ENCODE data around the gene HSPA1A.
"Not testable (repeated sequence)": the region's sequence is repeated elsewhere in the genome, so short reads cannot be mapped to it uniquely, and the experiment has no call there.

HSPA1A gene

DNA sequence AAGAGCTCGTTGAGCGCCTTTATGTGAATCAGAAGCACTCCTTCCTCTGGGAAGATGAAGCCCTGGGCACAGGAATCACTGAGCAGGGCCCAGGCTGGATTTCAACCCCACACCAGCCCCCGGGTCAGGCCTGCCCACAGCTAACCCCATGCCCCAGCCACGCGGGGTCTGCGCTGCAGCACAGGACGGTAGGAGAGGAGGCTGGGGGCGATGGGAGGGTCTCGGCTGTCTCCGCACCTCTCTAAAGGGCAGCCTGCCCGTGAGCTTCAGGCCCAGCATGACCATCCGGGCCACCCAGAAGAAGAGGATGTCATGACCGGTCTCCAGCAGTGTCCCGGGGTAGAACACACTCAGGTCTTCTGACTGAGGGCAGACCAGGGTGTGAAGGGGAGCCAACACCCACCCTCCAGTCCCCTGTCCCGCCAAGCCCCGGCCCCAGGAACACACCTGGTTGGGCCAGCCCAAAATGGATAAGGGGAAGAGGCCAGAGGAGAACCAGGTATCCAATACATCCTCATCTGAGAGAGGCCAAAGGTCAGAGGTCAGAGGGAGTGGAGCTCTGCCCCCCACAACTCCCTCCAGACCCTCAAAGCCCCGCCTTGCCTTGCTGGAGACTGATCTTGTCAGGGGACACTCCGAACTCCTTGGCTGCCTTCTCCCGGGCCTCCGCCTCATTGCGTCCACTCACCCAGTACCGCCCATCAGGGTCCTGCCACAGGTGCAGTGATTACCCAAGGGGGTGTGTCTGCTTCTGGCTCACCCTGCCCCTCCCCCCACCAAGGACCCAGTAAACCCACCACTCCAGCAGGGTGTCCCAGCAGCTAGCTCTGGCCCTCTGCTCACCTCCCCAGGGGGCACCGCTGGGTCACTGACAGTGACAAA is 33.9 kb upstream of the HSPA1A start:
- DNase-seq = no peak

DNA sequence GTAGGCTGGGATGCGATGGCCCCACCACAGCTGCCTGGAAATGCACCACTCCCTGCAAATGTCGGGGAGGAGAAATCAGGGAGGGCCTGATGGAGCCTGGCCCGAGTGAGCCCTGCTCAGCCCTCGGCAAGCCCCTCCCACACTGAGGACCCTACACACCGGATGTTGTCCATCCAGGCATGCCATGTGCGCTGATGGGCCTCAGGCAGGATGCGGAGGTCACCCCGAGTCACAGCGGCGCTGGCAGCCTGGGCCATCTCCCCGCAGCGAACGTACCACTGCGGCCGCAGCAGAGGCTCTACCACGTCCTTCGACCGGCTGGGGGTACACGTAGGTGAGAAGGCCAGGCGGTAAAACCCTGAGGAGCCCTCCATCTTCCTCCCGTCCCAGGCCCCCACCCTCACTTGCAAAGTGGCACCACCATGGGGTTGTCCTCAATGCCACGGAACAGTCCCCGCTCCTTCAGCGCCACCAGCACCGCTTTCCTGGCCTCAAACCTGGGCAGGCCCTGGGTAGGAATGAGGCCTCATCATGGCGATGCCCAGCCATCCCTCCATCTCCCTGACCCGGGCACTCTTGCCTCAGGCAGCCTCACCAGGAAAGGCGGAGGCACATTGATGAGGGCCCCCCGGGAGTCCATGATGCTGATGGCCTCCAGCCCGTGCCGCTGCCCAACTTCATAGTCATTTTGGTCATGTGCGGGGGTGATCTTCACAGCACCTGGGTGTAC is 33.1 kb upstream of the HSPA1A start:
- DNase-seq = no peak

DNA sequence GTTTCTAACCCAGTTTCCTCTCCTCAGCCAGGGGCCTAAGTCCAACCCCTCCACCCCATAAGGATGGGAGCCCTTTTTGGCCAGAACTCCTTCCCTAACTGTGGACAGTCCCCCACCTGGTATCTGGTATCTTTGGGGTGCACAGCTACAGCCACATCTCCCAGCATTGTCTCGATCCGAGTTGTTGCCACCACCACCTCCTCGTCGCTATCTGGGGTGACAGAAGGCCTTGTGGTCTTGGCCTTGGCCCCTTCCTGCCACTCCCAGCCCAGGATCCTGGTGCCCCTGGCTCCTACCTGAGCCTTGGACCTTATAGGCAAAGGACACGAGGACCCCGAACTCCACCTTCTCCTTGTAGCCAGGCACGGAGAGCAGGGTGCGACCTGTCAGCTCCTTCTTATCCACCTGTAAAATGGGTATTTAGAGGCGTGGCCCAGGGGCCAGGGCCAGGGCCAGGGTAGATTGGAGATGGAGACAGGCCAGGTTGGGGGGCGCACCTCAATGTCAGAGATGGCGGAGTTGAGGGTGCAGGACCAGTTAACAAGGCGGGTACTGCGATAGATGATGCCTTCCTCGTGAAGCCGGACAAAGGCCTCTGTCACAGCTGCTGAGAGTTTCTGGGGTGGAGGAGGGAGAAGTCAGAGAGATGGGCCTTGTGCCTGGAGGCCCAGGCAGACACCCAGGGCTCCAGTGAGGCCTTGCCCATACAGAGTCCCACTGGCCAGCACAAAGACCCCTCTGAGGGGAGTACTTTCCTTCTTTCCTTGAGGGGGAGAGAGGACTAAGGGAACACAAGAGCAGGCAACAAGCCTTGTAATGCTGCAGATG is 31.0 kb upstream of the HSPA1A start:
- DNase-seq = no peak

DNA sequence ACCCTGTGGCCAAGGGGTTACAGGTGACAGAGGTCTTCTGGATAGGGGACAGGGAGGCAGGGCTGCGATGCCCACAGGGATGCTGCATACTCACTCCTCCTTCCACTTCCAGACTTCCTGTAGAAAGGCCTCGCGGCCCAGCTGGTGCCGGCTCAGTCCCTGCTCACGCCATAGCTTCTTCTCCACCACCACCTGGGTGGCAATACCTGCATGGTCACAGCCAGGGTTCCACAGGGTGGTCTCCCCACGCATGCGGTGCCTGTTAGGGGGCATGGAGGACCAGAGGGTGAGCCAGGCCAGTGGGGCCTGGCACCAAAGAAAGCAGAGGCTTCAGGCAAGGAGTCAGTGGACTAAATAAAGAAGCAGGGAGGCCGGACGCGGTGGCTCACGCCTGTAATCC is 29.9 kb upstream of the HSPA1A start:
- no peak for DNase-seq

DNA sequence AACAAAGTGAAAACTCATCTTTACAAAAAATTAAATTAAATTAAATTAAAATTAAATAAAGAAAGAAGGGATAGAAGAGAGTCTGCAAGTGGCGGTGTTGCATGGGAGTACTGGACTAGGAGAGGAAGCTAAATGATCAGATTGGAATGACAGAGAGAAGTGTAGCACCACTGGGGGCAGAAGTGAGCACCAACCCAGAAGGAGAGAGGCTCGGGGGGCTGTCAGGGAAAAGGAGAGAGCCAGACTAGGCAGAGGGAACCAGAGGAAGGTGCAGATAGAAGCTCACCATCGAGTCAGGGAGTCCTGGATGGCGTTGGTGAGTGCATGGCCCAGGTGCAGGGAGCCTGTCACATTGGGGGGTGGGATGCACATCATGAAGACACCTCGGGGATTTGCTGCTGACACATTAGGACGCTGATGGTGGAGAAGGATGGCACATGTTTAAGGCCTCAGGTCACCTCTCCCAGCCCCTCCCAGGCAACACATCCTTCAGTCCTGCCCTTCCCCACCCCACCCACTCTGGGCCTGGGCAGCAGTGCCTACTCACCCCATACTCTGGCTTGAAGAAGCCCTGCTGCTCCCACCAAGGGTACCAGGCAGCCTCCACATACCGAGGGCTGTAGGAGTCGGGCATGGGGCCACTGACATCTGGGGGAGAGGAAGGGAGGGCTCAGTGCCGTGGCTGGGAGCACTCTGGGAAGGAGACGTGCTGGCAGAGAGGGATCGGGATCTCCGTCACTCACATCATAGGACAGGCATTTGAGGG is 23.8 kb upstream of the HSPA1A start:
- no peak for DNase-seq

DNA sequence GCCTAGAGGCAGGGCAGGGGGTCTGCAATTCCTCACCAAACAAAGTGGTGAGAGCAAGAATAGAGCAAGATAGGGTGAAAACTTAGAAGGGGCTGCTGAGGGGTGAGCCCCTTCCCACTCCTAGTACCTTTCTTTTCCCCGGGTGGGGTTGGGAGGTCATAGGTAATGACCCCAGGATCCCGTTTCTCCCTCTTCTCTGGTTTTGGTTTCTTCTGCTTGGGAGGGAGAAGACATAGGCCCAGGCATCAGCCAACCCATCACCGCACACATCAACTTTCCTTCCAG is 23.3 kb upstream of the HSPA1A start:
- no peak for DNase-seq

DNA sequence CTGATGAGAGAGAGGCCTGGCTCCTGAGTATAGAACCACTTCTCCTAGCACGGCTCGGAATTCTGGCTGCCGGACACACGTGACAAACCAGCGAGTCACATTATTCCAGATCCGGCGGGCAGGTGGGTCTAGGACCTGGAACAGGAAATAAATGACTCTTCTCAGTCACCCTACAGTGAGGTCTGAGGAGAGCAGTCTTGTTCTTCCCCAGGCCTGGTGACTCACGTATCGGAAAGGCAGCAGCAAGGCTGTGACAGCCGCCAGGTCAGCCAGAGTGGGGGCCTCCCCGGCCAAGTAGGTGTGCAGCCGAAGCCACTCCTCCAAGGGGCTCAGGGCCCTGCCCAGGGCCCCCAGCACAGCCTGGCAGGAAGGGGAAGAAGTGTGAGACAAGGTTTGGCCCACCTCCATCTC is 22.6 kb upstream of the HSPA1A start:
- DNase-seq = no peak

DNA sequence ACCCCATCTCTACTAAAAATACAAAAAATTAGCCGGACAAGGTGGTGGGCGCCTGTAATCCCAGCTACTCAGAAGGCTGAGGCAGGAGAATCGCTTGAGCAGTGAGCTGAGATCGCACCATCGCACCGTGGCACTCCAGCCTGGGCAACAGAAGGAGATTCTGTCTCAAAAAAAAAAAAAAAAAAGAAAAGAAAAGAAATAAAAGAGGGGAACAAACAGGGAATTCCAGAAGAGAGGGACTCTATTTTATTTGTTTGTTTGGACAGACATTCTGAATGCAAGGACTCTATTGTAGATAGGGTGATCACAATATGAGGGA is 21.5 kb upstream of the HSPA1A start:
- DNase-seq = not testable (repeated sequence)

DNA sequence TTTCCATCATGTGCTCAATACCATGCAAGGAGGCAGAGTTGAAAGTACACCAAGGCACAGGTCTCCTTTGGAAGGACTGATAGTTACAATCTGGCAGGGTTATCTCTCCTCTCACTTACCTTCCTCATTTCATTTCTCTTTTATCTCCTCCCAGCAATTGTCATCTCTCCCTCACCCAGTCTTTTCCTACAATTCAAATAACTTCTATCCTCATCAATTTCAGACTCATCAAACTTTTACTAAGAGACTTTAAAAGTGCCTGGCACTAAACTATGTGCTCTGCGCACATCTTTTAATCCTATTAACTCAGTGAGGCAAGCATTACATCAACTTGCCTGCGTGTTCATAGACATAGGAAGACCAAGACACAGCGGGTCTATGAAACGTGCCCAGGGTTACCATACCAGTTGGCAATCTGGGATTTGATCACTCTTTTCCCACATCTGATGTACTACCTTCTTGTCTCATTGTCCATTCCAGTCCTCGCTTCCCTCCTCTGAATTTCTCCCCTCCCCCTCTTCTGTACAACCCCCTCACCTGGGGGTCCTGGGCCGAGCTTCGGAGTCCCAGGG is 21.0 kb upstream of the HSPA1A start:
- no peak for DNase-seq

DNA sequence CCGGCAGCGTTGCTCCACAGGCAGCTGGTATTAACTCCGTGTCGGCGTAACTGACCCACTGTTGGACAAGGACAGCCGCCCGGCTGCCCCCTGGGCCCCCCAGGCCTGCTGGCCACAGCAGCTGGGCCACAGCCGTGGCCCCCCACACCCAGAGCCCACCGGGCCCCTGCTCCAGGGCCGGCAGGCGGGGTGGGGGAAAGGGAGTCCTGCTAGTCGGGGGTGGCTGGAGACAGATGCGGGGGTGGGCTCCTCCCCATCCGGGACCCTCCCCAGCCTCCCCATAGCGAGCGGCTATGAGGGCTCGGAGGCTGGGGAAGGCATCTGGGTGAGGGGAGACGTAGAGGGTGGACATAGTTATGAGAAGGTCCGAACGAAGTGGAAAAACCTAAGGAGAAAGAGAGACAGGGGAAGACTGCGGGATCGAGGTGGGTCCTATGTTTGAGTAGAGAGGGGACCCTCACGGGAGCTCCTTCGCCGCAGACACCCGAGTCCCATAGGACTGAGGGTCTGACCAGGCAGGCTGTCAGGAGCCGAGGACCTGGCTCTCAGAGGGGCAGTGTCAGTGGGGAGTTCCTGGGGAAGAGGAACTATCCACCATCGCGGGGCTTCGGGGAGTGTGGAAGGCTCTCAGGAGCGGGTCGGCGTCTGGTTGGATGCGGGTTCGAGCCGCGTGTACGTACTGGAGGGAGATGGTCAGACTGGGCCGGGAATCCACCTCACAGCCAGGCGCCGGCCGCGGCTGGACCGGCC is 20.3 kb upstream of the HSPA1A start:
- no peak for DNase-seq

DNA sequence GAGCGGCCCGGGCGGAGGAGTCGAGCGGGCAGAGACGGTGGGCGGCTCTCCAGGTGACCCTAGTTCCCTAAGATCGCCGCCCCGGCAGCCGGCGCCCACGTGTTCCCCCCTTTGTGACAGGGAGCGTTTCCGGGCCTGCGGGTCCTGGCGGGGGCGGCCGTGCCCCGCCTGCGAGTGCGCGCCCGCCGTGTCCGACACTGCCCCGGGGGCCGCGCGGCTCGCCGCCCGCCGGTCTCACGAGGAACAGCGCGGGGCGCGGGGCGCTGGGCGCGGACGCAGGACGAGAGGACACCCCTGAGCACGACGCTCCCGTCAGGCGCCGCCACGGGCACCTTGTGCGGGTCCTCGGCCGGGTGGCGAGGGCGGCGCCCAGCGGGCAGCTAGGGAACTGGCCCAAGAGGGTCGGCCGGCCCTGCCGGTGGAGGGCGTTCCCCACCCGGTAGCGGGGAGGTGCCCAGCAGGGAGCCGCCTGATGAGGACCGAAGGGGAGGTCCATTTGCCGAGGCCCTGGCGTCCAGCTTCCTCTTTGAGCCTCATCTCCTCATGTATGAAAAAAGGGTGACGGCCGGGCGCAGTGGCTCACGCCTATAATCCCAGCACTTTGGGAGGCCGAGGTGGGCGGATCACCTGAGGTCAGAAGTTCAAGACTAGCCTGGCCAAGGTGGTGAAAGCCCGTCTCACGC is 19.6 kb upstream of the HSPA1A start, which contains the start of gene VARS1:
Gene VARS1 (minus strand): TSS at position 137 of the 683 bp plus-strand sequence. CDS start 535 bp downstream, outside the sequence.
- DNase-seq = peak; percentile 81

DNA sequence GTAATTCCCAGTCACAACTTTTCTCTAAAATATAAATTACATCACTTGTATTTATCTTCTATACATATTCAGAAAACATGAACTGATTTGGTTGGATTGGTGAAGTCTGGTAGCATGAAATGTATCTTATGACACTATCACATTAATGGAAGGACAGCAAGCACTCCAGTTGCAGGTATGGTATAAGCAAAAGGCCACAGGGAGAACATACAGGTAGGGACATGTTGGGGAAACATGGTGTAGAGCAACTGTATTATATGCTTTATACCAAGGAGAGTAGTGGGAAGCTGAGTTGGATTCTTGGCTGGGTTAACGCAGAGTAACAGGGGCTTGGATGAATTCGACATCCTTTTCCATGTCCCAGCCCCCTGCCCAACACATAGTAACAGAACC is 18.4 kb upstream of the HSPA1A start:
- no peak for DNase-seq

DNA sequence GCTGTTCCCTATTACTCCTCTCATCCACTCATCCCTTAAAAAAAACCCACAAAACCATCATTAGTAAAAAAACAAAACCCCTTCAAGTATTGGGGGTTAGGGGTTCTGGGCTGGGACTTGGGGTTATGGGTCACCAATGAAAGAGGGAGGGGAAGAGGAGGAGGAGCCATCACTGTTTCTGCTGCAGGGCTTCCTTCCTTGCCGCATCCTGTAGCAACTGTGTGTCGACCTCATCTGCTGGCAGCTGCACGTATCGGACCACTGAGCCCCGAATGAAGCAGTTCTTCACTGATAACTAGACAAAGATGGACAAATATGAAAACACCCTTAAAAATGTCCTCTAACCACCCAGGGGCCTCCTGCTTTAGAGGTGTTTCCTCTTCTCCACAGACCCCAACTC is 17.8 kb upstream of the HSPA1A start:
- peak; percentile 23 for DNase-seq

DNA sequence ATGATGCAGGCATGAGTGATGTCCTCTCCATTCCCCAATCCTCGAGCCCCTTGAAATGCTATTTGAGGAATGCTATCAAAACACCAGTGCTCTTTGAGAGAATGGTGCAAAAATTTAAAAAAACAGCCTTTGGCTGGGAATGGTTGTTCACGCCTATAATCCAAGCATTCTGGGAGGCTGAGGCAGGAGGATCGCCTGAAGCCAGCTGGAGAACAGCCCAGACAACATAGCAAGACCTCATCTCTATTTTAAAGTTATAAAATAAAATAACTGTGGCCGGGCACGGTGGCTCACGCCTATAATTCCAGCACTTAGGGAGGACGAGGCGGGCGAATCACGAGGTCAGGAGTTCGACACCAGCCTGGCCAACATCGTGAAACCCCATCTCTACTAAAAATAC is 15.6 kb upstream of the HSPA1A start:
- no peak for DNase-seq

DNA sequence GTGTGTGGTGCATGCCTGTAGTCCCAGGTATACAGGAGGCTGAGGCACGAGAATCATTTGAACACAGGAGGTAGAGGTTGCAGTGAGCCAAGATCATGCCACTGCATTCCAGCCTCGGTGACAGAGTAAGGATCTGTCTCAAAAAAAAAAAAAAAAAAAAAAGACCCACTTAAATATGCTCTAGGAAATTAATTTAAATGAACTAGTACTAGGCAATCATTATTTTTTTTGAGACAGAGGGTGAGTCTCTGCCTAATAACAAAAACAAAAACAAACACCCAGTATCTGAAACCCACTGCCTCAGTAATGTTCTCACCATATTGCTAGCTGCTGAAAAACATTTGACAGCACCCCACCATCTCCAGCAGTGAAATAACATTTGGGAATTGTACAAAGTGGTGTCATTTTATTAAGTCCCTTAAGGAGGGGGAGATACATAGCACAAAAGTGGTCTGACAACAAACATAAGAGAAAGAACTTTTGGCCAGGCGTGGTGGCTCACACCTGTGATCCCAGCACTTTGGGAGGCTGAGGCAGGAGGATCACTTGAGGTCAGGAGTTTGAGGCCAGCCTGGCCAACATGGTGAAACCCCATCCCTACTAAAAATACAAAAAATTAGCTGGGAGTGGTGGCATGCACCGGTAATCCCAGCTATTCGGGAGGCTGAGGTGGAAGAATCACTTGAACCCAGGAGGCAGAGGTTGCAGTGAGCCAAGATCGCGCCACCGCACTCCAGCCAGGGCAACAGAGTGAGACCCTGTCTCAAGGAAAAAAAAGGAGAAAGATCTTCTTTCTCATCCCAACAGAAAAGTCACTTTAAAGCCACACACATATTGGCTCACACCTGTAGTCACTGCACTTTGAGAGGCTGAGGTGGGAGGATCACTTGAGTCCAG is 14.1 kb upstream of the HSPA1A start:
- not testable (repeated sequence) for DNase-seq

DNA sequence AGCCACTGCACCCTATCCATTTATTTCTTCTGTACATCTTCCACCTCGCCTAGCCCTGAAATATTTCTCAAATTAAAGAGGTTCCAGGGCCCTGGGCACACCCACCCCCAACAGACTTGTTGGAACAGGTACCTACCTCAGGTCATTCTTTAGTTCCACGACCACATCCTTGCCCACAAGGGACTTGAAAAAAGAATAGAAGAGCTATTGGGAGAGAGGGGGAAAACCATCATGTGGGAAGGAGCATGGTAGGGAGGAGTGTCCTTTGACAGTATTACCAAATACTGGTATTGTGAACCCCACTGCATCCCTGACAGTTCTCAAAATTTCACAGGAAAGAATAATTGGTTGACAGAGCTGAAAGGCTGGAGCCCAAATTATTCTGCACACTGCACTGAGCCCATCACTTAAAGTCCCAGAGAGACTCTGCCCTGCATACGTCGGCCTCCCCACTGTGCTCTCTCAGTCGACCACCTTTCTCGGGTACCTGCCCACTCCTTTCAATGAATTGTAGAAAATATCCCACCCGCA is 9.3 kb upstream of the HSPA1A start:
- no peak for DNase-seq

DNA sequence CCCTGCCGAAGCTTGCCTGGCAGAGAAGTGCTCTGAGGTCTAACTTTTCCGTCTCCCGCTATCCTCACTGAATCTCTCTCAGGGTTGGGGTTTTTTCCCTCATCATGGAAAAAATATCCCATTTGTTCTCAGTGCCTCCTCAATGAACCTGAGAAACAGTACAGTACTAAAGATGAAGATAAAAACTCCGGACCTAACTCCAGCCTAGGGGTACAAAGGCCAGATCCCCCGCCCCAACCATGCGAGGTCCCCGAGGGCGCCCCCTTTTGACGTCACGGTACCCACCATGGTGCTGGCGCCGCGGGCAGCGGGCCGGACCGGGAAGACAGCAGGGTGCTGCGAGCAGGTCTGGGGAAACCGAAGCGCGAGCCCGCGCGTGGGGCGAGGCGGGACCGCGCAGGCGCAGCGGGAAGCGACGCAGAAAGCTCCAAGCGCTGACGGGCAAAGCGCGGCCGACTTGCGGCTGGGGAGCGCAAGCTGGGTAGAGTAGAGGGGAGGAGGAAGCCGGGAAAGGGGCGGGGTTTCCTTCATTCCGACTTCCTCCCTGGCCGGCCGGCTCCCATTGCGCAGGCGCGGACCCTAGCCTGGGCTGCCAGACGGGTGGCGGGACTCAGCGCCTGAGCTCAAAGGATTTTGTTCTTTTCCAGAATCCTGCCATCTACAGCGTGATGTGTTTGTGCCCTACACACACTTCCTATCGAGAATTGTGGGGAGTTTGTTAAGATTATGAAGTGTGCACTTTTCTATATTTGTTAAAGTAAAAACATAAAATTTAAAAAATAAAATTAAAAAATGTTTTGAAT is 8.7 kb upstream of the HSPA1A start, which contains the start of gene LSM2:
Gene LSM2 (minus strand): TSS at position 497 of the 803 bp plus-strand sequence. CDS start 209 bp downstream, at position 288.
- DNase-seq = peak; percentile 98

DNA sequence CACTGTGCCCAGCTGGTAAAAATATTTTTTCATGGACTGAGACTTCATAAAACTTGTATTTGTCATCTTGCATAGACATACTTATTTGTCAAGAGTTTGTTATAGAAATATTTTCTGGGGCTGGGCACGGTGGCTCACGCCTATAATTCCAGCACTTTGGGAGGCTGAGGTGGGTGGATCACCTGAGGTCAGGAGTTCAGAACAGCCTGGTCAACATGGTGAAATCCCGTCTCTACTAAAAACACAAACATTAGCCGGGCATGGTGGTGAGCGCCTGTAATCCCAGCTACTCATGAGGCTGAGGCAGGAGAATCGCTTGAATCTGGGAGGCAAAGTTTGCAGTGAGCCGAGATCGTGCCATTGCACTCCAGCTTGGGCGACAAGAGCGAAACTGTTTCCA is 6.7 kb upstream of the HSPA1A start:
- DNase-seq = not testable (repeated sequence)

DNA sequence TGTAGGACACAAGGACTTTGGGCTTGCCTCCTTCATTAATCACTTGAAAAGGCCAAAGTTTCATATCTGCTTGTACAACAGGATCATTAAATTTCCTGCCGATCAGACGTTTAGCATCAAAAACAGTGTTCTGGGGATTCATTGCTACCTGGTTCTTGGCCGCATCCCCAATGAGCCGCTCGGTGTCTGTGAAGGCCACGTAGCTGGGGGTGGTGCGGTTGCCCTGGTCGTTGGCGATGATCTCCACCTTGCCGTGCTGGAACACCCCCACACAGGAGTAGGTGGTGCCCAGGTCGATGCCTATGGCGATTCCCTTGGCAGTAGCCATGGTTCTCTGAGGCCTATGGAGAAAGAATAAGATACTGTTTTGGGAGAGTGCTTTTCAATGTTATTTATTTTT is 3.7 kb upstream of the HSPA1A start:
- DNase-seq = no peak
